Activated T-cell treated with anti-CD3 and anti-CD28 coated beads, Interleukin-2, amount 50 U/mL, for 24 hours (primary cell): ENCODE measurements around the gene PRR33.

Experiments used
- DNase-seq: peaks from one replicate; pipeline ENCODE4 v3.0.0-alpha.2; 2020
- H3K27ac Mint-ChIP-seq: 2 replicates; pipeline ENCODE4 v1.8.0; 2020; ENCODE audit warnings: mild to moderate bottlenecking, mixed read lengths
- H3K27me3 Mint-ChIP-seq: 2 replicates; pipeline ENCODE4 v1.8.0; 2020; ENCODE audit warnings: mixed read lengths
- H3K36me3 Mint-ChIP-seq: 2 replicates; pipeline ENCODE4 v1.8.0; 2020; ENCODE audit warnings: low read depth, mixed read lengths
- H3K4me1 Mint-ChIP-seq: 2 replicates; pipeline ENCODE4 v1.8.0; 2020; ENCODE audit warnings: low read depth, mixed read lengths
- H3K4me3 Mint-ChIP-seq: 2 replicates; pipeline ENCODE4 v1.8.0; 2020; ENCODE audit warnings: mild to moderate bottlenecking, moderate library complexity, mixed read lengths
- H3K9me3 Mint-ChIP-seq: 2 replicates; pipeline ENCODE4 v1.8.0; 2020; ENCODE audit warnings: mixed read lengths

Gene PRR33

DNA sequence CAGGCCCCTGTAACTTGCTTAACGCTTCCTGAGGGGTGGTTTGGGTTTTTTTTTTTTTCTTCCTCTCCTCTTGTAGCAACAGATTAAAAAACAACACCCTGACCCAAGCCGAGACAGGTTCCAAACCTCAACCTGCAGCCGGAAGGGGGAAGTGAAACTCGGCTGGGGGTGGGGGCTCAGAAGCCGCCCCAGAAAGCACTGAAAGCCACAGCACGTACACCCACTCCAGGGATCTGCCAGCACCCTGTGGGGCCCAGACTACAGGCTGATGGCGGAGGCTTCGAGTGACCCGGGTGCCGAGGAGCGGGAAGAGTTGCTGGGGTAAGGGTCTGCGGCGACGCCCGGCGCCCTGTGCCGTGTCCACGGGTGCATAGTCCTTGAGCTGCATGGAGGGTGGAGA lies 38.8 kb downstream of the PRR33 start, which contains the start of gene LSP1:
Gene LSP1, plus strand, starts transcription at position 208 of the 400 bp plus-strand sequence. Its CDS starts 61 bp downstream, at position 269.
- peak within 1 kb of the TSS; percentile 94 for H3K4me3 Mint-ChIP-seq
- H3K4me1 Mint-ChIP-seq, result peaks cover 79% of the 10 kb centered on the region
- peak; percentile 86 for DNase-seq
- H3K27ac Mint-ChIP-seq, result peak within 1 kb of the TSS; percentile 95
- no peaks in the 10 kb centered on the region for H3K9me3 Mint-ChIP-seq
- H3K27me3 Mint-ChIP-seq, result no peaks in the 10 kb centered on the region
- H3K36me3 Mint-ChIP-seq, result peaks cover 20% of the 10 kb centered on the region

DNA sequence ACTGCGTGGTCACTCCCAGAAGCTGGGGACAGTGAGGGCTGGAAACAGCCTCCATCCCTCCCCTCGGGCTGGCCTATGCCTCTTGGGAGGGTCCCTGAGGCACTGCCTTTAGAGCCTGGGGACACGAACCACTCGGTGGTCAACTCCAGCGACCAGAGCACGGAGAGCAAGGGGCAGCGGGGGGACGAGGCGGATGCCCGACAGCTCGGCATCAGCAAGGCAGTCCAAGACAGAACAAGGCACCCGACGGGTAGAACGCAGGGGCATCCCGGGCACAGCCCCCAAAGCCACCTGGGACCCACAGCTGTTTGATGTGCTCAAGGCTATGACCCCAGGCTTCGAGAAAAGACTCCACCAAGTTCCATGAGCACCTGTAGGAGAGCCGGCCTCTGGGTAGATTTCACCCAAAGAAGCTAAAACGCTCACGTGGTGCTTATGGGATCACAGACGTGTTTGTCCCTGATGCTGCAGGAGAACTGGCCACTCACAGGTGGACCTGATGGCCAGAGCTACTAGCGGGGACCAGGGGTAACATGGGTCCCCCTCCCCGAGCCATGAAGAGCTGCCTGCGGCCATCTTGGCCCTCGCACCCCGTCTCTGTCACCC lies 39.3 kb downstream of the PRR33 start:
- Mint-ChIP-seq H3K27ac (peak overlapping the region; percentile 95), H3K4me3 (peak overlapping the region; percentile 94), H3K4me1 (peaks cover 80% of the 10 kb centered on the region), H3K36me3 (peaks cover 20% of the 10 kb centered on the region), H3K27me3 (no peaks in the 10 kb centered on the region), H3K9me3 (no peaks in the 10 kb centered on the region)
- no peak for DNase-seq

- no peak for DNase-seq
- H3K36me3 Mint-ChIP-seq, result peaks cover 20% of the 10 kb centered on the region
- no peaks in the 10 kb centered on the region for H3K9me3 Mint-ChIP-seq
- peak overlapping the region; percentile 95 for H3K27ac Mint-ChIP-seq
- peaks cover 82% of the 10 kb centered on the region for H3K4me1 Mint-ChIP-seq
- H3K27me3 Mint-ChIP-seq, result no peaks in the 10 kb centered on the region
- peak overlapping the region; percentile 94 for H3K4me3 Mint-ChIP-seq
Measured at GRCh38 chr11:1851468-1852180, 40.1 kb downstream of the PRR33 start.

GRCh38 chr11:1848640-1849430 lies 42.9 kb downstream of the PRR33 start:
- H3K9me3 Mint-ChIP-seq, result no peaks in the 10 kb centered on the region
- H3K4me1 Mint-ChIP-seq, result peaks cover 87% of the 10 kb centered on the region
- H3K36me3 Mint-ChIP-seq, result peaks cover 11% of the 10 kb centered on the region
- DNase-seq, result no peak
- no peaks in the 10 kb centered on the region for H3K27me3 Mint-ChIP-seq
- no peak overlapping the region for H3K4me3 Mint-ChIP-seq
- peak overlapping the region; percentile 95 for H3K27ac Mint-ChIP-seq

DNA sequence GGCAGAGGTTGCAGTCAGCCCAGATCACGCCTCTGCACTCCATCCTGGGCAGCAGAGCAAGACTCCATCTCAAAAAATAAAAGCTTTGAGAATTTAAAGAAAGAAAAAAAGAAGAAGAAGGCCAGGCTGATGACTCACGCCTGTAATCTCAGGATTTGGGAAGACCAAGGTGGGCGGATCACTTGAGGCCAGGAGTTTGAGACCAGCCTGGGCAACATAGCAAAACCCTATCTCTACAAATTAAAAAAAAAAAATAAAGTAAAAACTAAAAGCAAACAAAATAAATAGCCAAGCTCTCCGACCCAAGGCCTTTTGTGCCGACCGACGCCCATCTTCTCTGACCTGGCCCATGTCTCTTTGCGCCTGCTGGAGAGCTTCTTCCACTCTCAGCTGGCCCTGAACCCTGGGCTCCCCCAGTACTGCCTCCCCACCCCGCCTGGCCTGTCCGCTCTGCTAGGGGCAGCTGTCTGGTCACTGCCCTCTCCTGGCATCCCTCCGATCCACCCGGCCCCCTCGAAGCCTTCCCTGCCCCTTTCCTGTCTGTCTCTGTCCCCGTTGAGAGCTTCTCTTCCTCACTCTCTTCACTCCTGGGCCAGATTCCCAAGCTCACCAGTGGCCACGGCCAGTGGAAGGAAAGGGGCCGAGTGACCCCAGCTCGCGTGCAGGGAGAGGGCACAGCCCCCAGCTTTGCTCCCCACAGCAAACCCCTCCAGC lies 43.6 kb downstream of the PRR33 start:
- Mint-ChIP-seq H3K4me3 (no peak overlapping the region), H3K36me3 (peaks cover 3% of the 10 kb centered on the region)

GRCh38 chr11:1847006-1847735 lies 44.5 kb downstream of the PRR33 start:
- Mint-ChIP-seq H3K27me3 (no peaks in the 10 kb centered on the region), H3K36me3 (no peaks in the 10 kb centered on the region), H3K4me3 (no peak overlapping the region), H3K4me1 (peaks cover 80% of the 10 kb centered on the region), H3K27ac (no peak overlapping the region), H3K9me3 (no peaks in the 10 kb centered on the region)
- no peak for DNase-seq

More for the DNA sequence above, 43.6 kb downstream of the PRR33 start:
- no peak for DNase-seq
- no peaks in the 10 kb centered on the region for H3K9me3 Mint-ChIP-seq
- no peaks in the 10 kb centered on the region for H3K27me3 Mint-ChIP-seq
- peaks cover 89% of the 10 kb centered on the region for H3K4me1 Mint-ChIP-seq
- peak overlapping the region; percentile 33 for H3K27ac Mint-ChIP-seq

DNA sequence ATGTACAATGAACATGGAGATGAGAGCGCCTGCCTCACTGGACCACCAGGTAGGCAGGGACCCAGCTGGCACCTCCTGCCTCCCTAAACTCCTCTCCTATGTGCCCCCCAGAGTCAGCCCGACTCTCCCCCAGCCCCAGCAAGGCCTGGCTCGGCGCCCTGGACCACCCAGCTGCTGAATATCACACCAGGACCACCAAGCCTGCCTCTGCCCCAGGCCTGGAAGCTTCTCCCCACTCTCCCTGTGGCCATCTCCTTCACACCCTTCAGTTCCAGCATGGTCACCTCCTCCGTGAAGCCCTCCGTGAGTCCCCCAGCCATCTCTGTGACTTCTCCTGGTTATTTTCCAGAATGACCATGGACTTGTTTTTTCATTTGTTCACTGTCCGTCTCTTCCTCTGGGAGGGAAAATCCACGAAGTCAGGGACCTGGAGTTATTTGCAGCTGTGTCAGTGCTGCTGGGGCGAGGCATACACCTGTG lies 45.2 kb downstream of the PRR33 start:
- peak overlapping the region; percentile 47 for H3K27ac Mint-ChIP-seq

DNA sequence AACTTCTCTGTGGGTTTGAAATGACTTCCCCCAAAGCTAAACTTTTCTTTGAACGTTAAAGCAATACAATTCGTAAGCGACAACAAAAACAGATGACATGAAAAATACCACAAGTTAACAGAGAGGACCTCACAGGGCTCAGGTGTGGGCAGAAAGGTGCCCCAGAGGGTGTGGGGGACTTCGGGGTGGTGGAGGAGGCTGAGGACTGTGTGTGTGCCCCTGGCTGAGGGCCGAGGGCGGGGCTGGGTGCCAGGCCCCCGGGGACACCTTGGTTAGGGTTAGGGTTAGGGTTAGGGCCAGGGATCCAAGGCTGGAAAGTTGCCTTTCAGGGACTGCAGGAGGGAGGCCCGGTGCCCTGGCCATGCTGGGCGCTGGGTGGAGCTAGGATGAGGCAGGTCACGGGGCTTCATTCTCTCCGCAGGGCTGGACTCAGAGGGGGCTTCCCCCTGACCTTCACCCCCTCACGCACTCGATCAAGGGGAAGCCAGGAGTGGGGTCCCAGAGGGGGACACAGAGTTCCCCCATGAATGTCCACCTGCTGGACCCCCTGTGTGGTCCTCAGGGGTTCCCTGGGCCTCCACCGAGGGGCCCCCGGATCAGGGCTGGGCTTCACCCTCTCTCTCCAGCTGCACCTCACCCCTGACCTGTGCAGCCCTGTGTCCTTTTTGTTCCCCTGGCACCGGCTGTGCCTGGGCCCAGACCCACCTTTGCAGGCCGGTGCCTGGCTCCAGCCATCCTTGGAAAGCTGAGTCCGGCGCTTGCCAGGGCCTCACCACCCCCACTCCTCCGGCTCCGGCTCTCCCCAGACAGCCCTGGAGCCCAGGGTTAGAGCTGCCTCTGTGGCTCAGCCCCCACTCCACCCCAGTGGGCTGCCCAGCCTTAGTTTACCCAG lies 45.9 kb downstream of the PRR33 start:
- Mint-ChIP-seq H3K36me3 (no peaks in the 10 kb centered on the region), H3K4me3 (peak overlapping the region; percentile 26), H3K4me1 (peaks cover 66% of the 10 kb centered on the region), H3K27ac (peak overlapping the region; percentile 87), H3K9me3 (no peaks in the 10 kb centered on the region), H3K27me3 (no peaks in the 10 kb centered on the region)
- no peak for DNase-seq

More for the DNA sequence above, 45.2 kb downstream of the PRR33 start:
- no peak for DNase-seq
- H3K4me3 Mint-ChIP-seq, result no peak overlapping the region
- H3K9me3 Mint-ChIP-seq, result no peaks in the 10 kb centered on the region
- H3K27me3 Mint-ChIP-seq, result no peaks in the 10 kb centered on the region
- H3K36me3 Mint-ChIP-seq, result no peaks in the 10 kb centered on the region
- H3K4me1 Mint-ChIP-seq, result peaks cover 73% of the 10 kb centered on the region

GRCh38 chr11:1845095-1845429 lies 46.6 kb downstream of the PRR33 start:
- no peaks in the 10 kb centered on the region for H3K36me3 Mint-ChIP-seq
- no peaks in the 10 kb centered on the region for H3K9me3 Mint-ChIP-seq
- no peaks in the 10 kb centered on the region for H3K27me3 Mint-ChIP-seq
- peaks cover 59% of the 10 kb centered on the region for H3K4me1 Mint-ChIP-seq
- H3K4me3 Mint-ChIP-seq, result peak overlapping the region; percentile 26
- H3K27ac Mint-ChIP-seq, result peak overlapping the region; percentile 87
- DNase-seq, result no peak

DNA sequence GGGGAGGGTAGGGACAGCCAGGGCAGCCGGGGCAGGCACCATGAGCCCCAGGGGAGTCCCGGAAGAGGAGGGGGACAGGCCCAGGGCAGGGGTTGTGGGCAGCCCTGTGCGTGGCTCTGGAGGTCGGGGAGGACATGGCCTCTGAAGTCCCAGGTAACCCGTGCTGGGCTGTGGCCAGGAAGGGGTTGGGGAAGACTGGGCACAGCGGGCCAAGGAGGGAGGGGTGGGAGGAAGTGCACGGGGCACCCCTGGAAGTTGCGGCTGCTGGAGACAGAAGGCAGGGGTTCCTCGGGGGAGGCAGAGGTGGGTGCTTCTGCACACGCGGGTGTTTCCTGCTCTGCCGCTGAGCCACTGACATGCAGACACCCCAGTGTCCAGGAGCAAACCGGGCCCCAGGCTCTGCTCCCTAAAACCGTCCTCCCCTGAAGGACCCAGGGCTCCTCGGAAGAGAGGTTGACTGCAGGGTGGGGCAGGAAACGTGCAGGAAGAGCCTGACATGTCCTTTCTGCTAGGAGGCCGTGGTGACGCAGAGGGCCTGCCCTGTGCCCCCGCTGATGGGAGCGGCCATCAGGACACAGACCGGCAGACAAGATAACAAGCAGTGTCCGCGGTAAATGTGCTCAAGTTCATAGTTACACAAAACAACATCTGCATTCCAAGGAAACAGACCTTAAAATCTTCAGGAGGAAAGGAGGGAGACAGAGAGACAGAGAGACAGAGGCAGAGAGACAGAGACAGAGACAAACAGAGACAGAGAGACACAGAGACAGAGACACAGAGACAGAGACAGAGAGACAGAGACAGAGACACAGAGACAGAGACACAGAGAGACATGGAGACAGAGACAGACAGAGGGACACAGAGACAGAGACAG lies 47.2 kb downstream of the PRR33 start:
- no peaks in the 10 kb centered on the region for H3K9me3 Mint-ChIP-seq
- H3K36me3 Mint-ChIP-seq, result no peaks in the 10 kb centered on the region
- peaks cover 56% of the 10 kb centered on the region for H3K4me1 Mint-ChIP-seq
- peak; percentile 67 for DNase-seq
- H3K27ac Mint-ChIP-seq, result peak overlapping the region; percentile 87
- H3K27me3 Mint-ChIP-seq, result no peaks in the 10 kb centered on the region
- peak overlapping the region; percentile 26 for H3K4me3 Mint-ChIP-seq

GRCh38 chr11:1843796-1844195 lies 47.9 kb downstream of the PRR33 start:
- Mint-ChIP-seq H3K27me3 (no peaks in the 10 kb centered on the region), H3K4me1 (peaks cover 50% of the 10 kb centered on the region), H3K27ac (peak overlapping the region; percentile 71), H3K36me3 (no peaks in the 10 kb centered on the region), H3K9me3 (no peaks in the 10 kb centered on the region), H3K4me3 (no peak overlapping the region)
- DNase-seq, result no peak

GRCh38 chr11:1843098-1843473 lies 48.6 kb downstream of the PRR33 start:
- Mint-ChIP-seq H3K36me3 (no peaks in the 10 kb centered on the region), H3K27me3 (no peaks in the 10 kb centered on the region), H3K27ac (no peak overlapping the region), H3K4me3 (no peak overlapping the region), H3K4me1 (peaks cover 45% of the 10 kb centered on the region), H3K9me3 (no peaks in the 10 kb centered on the region)
- DNase-seq, result no peak
